ENCODE data around the gene LDLRAD3.

GRCh38 chr11:35932121-35932520 is 11.7 kb upstream of the LDLRAD3 start:
- TF ChIP-seq CTCF (IDR thresholded peaks at IDR 0.05) (no peak), EZH2phosphoT487 (IDR thresholded peaks at IDR 0.05) (no peak)
